Frontal cortex (tissue), 4 donors: ENCODE data around the gene HTRA2. TPM values are rescaled to one million over a fixed set of nuclear protein-coding genes. Genes with fewer than 3 reads are reported as not detected.

Experiments
- DNase-seq, 2 donors: peaks; one replicate each; pipeline ENCODE4 v3.0.0; 2012; ENCODE audit warnings: low spot score in 2 of 2
- FAIRE-seq: peaks from 2 replicates; lab custom pipeline; 2012; peaks lifted over from hg19 to GRCh38; lab: Jason Lieb, UNC
- total RNA-seq: library from RNA; depleted of rRNA; stranded (reverse); fragments of >200 nt; gene quantifications from one replicate; pipeline ENCODE4 v1.2.3, GENCODE V29; 2014
- donor health status: control.
- donor health status: control.
- donor health status: control.

The HTRA2 gene
- total RNA-seq, 1 donor from 2014 or later: 54.2 TPM

GRCh38 chr2:74535440-74535965 lies 5.8 kb downstream of the HTRA2 start:
- FAIRE-seq: no peak

DNA sequence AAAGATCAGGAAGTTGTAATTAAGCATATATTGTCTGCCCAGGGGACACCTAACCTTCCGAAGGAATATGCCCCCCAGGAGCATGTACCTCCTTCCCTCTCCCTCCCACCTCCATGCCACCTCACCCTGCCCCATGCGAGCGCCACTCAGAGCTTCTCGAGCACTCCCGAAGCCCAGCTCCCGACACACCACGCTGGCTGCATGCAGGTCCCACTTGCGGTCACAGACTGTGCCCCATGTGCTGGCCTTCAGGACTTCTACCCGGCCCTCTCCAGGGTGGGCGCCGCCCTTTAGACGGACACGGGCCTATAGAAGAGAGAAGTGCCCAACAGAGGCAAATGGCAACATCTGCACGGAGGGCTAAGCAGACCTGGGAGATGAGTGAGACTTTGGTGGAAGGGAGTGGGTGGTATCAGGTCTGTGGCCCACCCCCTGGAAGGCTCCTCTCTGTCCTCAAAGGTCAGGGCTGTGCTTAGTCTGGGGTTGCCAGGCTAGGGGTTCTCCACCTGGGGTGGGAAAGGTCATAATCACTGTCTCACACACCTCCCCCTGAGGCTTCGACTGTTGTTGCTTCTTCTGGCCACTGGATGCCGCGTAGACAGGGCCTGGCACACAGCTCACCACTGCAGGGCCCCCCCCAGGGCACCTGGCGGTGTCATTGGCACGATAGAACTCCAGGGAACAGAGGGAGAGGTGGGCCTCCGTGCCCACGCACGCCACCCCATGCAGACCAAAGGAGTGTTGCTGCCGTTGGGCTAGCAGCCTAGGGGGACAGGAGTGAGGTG lies 6.6 kb downstream of the HTRA2 start:
- DNase-seq (no peak), FAIRE-seq (no peak)

More at GRCh38 chr2:74535440-74535965, 5.8 kb downstream of the HTRA2 start:
- DNase-seq: no peak

GRCh38 chr2:74537140-74537539 lies 7.4 kb downstream of the HTRA2 start:
- FAIRE-seq (no peak), DNase-seq (no peak)

DNA sequence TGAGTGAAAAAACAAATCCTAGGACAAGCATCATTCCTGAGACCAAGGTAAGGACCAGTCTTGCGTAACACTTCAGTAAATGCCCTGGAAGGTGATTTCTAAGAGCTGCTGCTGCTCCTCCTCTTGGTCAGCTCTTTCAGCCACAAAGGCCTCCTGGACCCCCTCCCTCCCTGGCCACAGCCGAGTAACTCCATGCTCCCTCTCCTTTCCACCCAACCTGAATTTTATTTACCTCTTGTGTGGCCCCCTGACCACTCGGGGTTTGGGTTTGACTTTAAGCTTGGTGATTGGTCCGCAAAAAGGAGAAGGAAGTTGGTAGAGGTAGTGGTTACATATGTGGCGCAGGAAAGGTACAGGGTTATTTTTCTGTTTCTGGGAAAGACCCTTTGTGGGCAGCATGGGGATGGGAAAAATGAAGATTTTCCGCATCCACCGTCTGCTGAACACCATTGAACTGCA lies 9.2 kb downstream of the HTRA2 start:
- no peak for DNase-seq
- no peak for FAIRE-seq

GRCh38 chr2:74540291-74540690 lies 10.6 kb downstream of the HTRA2 start:
- FAIRE-seq: no peak
- DNase-seq: no peak

DNA sequence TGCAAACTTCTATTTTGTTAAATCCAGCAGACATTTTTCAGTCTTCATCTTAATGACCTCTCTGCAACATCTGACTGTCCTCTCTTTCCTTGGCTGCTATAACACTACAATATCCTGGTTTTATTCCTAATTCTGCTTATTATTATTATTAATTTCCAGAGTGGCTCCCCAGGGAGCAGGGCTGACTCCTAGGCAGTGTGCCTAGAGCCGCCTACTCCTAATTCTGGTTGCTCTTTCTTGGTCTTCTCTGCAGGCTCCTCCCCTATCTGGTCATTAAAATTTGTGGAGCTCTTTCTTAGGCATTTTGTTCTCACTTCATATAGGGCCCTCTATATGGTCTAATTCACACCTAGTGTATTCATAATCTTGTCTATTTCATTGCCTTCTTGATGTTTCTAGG lies 13.2 kb downstream of the HTRA2 start:
- FAIRE-seq: no peak
- no peak for DNase-seq

DNA sequence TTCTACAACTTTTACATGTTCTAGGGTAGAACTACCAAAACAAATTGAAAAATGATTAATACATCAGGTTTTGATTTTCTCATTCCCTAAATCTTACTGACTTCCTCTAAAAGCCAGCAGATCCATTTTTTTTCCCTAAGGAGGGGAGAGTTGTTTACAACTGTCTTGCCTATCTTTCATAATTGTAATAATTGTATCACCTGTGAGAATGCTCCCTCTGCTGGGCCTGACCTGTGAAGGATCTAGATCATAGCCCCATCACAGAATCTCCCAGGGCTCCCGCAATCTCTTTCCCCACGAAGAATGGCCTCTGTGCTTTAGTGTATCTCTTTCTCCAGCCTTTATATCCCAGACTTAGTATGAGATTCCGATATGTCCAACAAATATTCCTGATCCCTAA lies 14.9 kb downstream of the HTRA2 start:
- DNase-seq (no peak), FAIRE-seq (no peak)

DNA sequence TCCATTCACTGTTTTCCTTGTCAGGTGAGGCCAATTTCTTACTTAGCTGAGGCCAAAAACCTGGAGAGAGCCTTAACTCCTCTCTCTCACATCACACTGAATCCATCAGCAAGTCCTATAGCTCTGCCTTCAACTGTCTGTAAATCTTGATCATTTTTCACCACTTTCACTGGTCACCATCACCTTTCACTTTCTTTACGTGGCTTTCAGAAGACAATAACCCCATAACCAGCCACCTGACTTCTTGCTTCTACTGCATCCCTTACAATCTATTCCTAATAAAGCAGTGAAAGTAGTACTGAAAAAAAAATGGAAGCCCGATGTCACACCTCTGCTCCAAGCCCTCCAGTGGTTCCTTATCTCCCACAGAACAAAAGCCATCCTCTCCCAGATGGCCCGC lies 16.3 kb downstream of the HTRA2 start:
- FAIRE-seq (no peak), DNase-seq (no peak)

- FAIRE-seq: no peak
These were observed 18.7 kb downstream of the HTRA2 start for GRCh38 chr2:74548285-74548899.

DNA sequence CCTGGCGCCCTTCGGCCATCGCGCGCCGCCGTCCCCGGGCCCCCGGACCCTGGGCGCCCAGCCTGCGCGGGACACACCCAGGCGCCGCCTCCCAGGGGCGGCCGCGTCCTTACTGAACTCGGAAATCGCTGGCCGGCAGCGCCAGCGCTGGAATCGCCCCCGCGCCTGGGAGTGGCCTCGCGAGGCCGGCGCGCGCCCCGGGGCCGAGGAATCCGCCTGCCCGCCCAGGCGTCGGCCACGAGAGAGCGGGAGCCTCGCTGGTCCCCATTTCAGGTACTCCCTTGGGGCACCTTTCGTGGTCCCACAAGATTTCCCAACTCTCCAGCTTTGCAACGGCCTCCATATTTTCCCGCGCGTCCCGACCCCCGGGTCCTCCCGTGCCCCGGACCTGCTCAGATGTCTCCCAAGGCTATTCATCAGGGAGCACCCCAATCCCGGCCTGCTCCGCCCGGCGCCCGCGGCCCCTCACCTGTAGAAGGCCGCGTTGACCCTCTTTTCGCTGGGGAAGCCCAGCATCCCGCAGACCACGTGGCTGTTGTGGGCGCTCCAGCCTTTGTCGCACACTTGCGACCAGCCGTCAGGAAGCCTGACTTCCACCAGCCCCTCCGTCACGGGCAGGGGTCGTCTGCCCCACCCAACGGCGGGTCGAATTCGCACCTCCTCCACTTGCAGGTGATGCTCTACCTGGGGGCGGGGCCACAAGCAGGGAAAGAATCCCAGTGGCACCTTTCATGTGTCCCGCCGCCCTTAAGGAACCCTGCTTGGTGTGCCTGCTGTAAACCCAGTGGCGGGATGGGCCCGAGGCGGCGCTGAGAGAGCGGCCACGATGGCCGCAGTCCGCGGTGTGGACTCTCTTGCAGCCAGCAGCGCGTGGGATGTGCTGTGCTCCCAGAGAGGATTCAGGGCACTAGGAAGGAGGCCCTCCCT lies 19.4 kb downstream of the HTRA2 start:
- DNase-seq (peak in 1 of 2 donors; percentile 86), FAIRE-seq (no peak)

More at GRCh38 chr2:74548285-74548899, 18.7 kb downstream of the HTRA2 start:
- DNase-seq: no peak

DNA sequence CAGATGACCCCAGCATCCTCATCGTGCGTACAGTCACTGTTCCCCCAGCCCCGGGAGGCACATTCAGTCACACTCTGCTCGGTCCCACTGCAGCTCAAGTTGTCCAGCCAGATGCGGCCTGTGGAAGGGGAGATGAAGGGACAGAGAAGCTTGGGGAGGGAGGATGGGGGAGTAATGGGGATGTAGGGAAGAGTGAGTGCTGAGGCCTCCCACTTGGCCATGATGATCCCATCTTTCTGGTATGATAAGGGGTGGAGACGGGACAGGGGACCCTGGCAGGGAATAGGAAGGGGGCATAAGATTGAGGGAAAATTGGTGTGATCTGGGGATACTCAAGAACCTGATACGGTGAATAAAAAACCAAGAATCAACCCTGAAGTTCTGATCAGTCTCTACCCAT lies 20.5 kb downstream of the HTRA2 start:
- DNase-seq (no peak), FAIRE-seq (no peak)

GRCh38 chr2:74551530-74551929 lies 21.8 kb downstream of the HTRA2 start:
- FAIRE-seq (no peak), DNase-seq (no peak)

- FAIRE-seq (no peak), DNase-seq (no peak)
These were observed 22.5 kb downstream of the HTRA2 start for GRCh38 chr2:74551942-74552913.

GRCh38 chr2:74552914-74553811 lies 23.4 kb downstream of the HTRA2 start:
- DNase-seq (peak in 1 of 2 donors; percentile 44), FAIRE-seq (no peak)

- FAIRE-seq (no peak), DNase-seq (peak; percentile 85 to 91)
These were observed 24.4 kb downstream of the HTRA2 start, which contains the start of the genes DOK1 and LOXL3 for GRCh38 chr2:74553892-74554819. Gene DOK1, plus strand, starts transcription at chr2:74554720. Its CDS starts 35 bp downstream, at chr2:74554755. Gene LOXL3, minus strand, starts transcription at chr2:74553942. Its CDS starts 1,308 bp downstream, at chr2:74552634.

- DNase-seq: no peak
- no peak for FAIRE-seq
These were observed 25.2 kb downstream of the HTRA2 start for GRCh38 chr2:74554820-74555531.
